HG03575 (cell line): ENCODE measurements around the gene CHRD.
"Not testable (repeated sequence)": the region's sequence is repeated elsewhere in the genome, so short reads cannot be mapped to it uniquely, and the experiment has no call there.

Source experiments
- ATAC-seq: cut with Tn5 transposase; IDR thresholded peaks from one replicate; pipeline ENCODE4 v1.9.1; 2021; ENCODE audit not compliant: unreplicated experiment, insufficient number of reproducible peaks, low FRiP score; ENCODE audit errors: extremely low read depth

The CHRD gene

DNA sequence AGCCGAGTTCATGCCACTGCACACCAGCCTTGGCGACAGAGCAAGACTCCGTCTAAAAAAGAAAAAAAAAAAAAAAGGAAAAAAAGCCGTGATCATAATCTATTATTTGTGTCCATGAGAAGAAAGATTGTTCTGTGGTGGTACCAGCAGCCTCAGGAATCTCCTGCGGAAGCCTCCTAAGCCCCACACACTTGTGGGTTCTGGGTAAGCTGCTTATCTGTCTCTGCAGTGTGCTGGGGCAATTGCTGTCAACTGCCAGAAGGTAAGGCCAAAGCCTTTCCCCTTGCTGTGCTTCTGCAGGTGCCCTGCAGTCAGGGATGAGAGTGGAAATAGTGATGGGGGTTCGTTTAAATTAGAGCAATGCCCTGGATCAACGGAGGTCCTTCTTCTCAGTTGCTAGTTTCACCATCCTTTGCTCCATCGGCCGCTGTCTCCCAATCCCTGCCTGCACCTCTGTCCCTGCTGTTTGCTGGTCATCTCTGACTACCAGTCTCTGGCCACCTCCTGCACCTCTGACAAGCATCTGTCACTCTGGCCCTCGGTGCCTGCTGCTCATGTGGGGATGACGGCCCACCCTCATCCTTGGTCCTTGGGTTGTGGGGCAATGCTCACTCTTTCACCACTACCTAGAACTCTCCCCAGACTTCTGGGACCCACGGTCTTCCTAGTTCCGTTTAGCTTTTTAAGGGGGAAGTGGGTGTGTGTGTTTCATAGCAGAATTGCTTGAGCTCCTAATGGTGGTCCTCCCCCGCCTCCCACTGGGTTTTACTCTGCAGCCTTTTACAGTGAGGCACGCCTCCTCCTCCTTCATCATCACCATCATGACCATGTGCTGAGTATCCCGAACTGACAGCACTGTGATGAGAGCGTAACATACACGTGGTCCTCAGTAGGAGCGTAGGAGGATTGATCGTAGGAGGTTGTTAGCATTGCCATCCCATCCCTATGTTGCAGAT, 25.5 kb downstream of the CHRD start:
- ATAC-seq: no peak

GRCh38 chr3:184409331-184409926, 29.6 kb downstream of the CHRD start:
- ATAC-seq: no peak

DNA sequence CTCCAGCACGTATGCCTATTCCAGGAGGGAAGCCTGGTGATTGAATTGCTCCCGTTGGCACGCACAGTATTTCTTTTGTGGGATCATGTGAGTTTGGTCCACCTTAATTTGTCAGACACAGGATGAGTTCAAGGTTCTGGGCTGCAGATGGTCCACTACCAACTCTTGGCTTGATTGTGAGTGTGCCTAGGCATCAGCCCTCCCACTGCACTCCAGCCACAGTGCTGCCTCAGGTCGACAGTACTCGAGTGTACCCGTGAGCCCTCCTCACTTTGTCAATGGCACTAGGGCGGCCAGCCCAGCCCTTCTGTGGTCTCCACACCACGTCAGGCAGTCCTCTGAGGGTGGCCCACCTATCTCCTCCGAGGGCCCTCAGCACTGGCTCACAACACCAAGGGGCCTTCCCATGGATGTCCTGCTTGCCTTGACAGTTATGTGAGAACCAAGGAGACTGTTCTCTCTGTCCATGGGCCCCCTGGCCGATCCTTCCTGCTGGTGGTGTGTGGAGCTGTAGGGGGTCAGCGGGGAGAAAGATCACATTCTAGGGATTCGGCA, 30.2 kb downstream of the CHRD start:
- ATAC-seq: no peak

DNA sequence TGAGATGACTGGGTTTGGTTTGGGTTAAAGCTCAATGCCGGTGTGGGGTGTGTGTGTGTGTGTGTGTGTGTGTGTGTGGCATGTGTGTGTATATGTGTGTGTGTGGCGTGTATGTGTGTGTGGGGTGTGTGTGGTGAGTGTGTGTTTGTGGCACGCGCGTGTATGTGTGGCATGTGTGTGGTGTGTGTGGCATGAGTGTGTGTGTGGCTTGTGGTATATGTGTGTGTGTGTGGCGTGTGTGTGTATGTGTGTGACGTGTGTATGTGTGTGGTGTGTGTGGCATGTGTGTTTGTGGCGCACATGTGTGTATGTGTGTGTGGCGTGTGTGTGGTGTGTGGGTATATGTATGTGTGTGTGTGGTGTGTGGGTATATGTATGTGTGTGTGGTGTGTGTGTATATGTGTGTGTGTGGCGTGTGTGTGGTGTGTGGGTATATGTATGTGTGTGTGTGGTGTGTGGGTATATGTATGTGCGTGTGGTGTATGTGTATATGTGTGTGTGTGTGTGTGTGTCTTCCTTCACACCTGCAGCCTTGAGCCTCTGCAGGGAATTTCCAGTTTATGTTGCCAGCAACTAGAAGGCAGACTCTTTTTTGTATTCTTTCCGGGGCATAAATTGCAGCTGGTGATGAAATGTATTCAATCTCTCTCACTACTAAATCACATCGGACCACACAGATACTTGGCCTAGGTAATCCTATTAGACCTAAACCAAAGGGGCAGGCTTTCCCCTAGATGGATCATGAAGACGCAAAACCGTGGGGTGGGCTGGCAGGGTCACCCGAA, 34.8 kb downstream of the CHRD start:
- no peak for ATAC-seq

GRCh38 chr3:184415203-184415490, 35.3 kb downstream of the CHRD start:
- no peak for ATAC-seq

- ATAC-seq: no peak
These were observed 37.9 kb downstream of the CHRD start for GRCh38 chr3:184417619-184418327.

DNA sequence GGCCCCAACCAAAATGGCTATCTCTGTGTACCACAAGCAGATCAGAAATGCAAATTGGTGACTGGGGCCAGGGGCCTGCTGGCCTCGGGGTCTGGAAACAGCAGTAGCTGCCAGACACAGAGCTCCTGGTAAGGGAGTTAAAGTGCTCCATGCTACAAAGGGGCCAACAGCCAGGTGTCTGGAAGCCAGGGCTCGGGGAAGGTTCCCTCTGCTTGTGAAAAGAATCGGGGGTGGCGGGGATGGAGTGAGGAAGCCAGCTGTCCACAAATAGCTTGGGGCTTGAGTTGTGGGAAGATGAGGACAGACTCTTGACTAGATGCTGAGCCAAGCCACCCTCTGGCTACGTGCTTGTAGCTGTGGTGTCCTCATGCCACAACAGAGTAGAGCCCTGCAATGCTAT, 39.3 kb downstream of the CHRD start:
- ATAC-seq: no peak

DNA sequence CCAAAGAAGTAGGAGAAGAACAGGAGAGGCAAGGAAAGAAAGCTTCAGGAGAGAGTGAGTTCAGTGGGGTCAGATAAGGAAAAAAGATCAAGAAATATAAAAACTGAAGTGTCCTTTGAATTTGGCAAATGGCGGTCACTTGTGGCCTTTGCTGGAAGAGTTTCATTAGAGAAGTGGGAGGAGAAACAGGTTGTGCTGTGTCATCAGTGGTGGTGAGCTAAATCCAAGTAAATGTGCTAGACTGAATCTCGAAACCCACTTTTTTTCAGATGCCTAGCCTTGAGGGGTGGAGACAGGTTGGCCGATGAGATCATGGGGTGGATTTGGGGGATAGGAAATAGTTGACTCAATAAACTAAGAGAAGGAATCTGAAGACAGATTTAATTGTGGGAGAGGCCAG, 43.7 kb downstream of the CHRD start:
- no peak for ATAC-seq

GRCh38 chr3:184426691-184427141, 46.9 kb downstream of the CHRD start:
- no peak for ATAC-seq

- no peak for ATAC-seq
These were observed 48.8 kb downstream of the CHRD start for GRCh38 chr3:184428561-184429175.

DNA sequence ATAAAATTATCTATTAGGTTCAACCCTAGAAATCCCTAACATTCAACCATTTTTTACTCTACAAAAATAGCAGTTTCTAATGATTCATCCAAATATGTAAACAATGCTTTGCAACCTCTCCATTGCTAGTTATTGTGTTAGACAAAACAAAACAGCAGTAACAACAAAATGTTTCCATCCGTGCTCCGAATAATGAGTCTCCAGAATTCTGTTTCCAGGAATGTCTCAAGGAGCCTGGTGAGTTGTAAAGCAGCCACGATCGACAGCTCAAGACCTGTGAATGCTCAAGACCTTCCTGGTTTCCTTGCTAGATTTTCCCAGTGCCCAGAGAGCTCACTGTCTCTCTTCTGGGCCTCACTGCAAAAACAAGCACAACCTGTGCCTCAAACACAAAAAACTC, 49.9 kb downstream of the CHRD start:
- no peak for ATAC-seq

DNA sequence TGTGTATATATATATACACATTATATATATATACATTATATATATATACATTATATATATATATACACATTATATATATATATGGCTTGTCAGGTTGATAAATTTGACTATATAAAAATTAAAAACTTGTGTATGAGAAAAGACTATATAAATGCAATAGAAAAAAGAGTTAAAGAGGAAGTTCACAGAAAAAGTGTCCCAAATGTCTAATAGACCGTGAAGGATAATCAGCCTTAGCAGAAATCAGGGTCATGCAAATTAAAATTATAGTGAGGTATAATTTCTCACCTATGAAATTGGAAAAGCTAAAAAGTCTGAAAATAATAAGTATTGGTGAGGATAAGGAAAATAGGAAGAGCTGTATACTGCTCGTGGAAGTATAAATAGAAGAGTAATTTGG, 51.1 kb downstream of the CHRD start:
- ATAC-seq: no peak

- ATAC-seq: not testable (repeated sequence)
These were observed 53.3 kb downstream of the CHRD start for GRCh38 chr3:184433178-184433577.

GRCh38 chr3:184439096-184439495, 59.2 kb downstream of the CHRD start:
- ATAC-seq: no peak
